GM23338 (cell line): ENCODE data around the gene S100A1. TPM values are rescaled to one million over a fixed set of nuclear protein-coding genes. Genes with fewer than 3 reads are reported as not detected.
A peak's percentile ranks its signal among the peaks of the same experiment; 100 is the strongest.

ENCODE experiments used
- ATAC-seq: fragments of 200-7000 bp; cut with Tn5 transposase; 3 replicates; pipeline ENCODE4 v1.9.1; 2020
- DNase-seq: peaks from one replicate; pipeline ENCODE4 v3.0.0-alpha.2; 2015; ENCODE audit warnings: low spot score
- H2AFZ ChIP-seq: fragments of 200-600 bp; sonication (generic); 2 replicates; pipeline ENCODE4 v1.8.0; 2016; ENCODE audit warnings: antibody characterized with exemption, mild to moderate bottlenecking, moderate library complexity
- H3F3A ChIP-seq: fragments of 200-600 bp; sonication (generic); replicated peaks from 2 replicates; pipeline ENCODE4 v1.8.0; 2017; ENCODE audit warnings: antibody characterized with exemption, mixed run types, low read depth
- H3K27ac ChIP-seq: fragments of 200-600 bp; sonication (generic); 2 replicates; pipeline ENCODE4 v1.6.1; 2016; ENCODE audit warnings: low read depth
- H3K27me3 ChIP-seq: fragments of 200-600 bp; sonication (generic); 2 replicates; pipeline ENCODE4 v1.8.0; 2016; ENCODE audit warnings: mild to moderate bottlenecking, mixed run types, moderate library complexity; ENCODE audit not compliant: insufficient read depth
- H3K36me3 ChIP-seq: fragments of 200-600 bp; sonication (generic); 2 replicates; pipeline ENCODE4 v1.8.0; 2016; ENCODE audit warnings: mild to moderate bottlenecking; ENCODE audit not compliant: insufficient read depth
- H3K4me1 ChIP-seq: fragments of 200-600 bp; sonication (generic); 2 replicates; pipeline ENCODE4 v1.8.0; 2016; ENCODE audit warnings: mild to moderate bottlenecking, moderate library complexity; ENCODE audit not compliant: insufficient read depth
- H3K4me2 ChIP-seq: fragments of 200-600 bp; sonication (generic); 2 replicates; pipeline ENCODE4 v1.7.1; 2017; ENCODE audit warnings: mixed run types
- H3K4me3 ChIP-seq: fragments of 200-600 bp; sonication (generic); 2 replicates; pipeline ENCODE4 v1.6.1; 2016; ENCODE audit warnings: mixed run types
- H3K79me2 ChIP-seq: fragments of 200-600 bp; sonication (generic); replicated peaks from 2 replicates; pipeline ENCODE4 v1.8.0; 2017; ENCODE audit warnings: mild to moderate bottlenecking; ENCODE audit not compliant: insufficient read depth
- H3K9me2 ChIP-seq: fragments of 200-600 bp; sonication (generic); 2 replicates; pipeline ENCODE4 v1.8.0; 2017; ENCODE audit not compliant: insufficient read depth
- H4K20me1 ChIP-seq: fragments of 200-600 bp; sonication (generic); replicated peaks from 2 replicates; pipeline ENCODE4 v1.8.0; 2017; ENCODE audit warnings: mild to moderate bottlenecking; ENCODE audit not compliant: insufficient read depth
- H3K27ac Mint-ChIP-seq: 2 replicates; pipeline ENCODE4 v1.8.0; 2020; ENCODE audit warnings: inconsistent platforms, mild to moderate bottlenecking, moderate library complexity, mixed read lengths
- H3K27me3 Mint-ChIP-seq: 3 replicates; pipeline ENCODE4 v1.8.0; 2022; ENCODE audit warnings: low read depth, mild to moderate bottlenecking, moderate library complexity, mixed read lengths, inconsistent platforms; ENCODE audit not compliant: insufficient read depth, poor library complexity
- H3K36me3 Mint-ChIP-seq: 3 replicates; pipeline ENCODE4 v1.8.0; 2021; ENCODE audit warnings: low read depth, mild to moderate bottlenecking, inconsistent platforms, moderate library complexity, mixed read lengths
- H3K4me1 Mint-ChIP-seq: 3 replicates; pipeline ENCODE4 v1.8.0; 2020; ENCODE audit warnings: mild to moderate bottlenecking, inconsistent platforms, mixed read lengths
- H3K4me3 Mint-ChIP-seq: 3 replicates; pipeline ENCODE4 v1.8.0; 2021; ENCODE audit warnings: moderate library complexity, mild to moderate bottlenecking, inconsistent platforms, mixed read lengths
- H3K9me3 Mint-ChIP-seq: 3 replicates; pipeline ENCODE4 v1.8.0; 2020; ENCODE audit warnings: moderate library complexity, mild to moderate bottlenecking, inconsistent platforms, mixed read lengths
- CREB1 ChIP-seq: fragments of 250-450 bp; sonication (Bioruptor Pico); IDR thresholded peaks from 2 replicates; pipeline ENCODE4 v1.5.0; 2020; ENCODE audit warnings: low read depth, mild to moderate bottlenecking, moderate library complexity
- EZH2 ChIP-seq: fragments of 200-600 bp; sonication (generic); IDR thresholded peaks from one replicate; pipeline ENCODE4 v1.8.0; 2017; ENCODE audit warnings: antibody characterized with exemption, mild to moderate bottlenecking, low read depth; ENCODE audit not compliant: unreplicated experiment
- EZH2phosphoT487 ChIP-seq: fragments of 200-600 bp; sonication (generic); IDR thresholded peaks from one replicate; pipeline ENCODE4 v1.8.1; 2018; ENCODE audit warnings: antibody characterized with exemption; ENCODE audit not compliant: unreplicated experiment
- JUNB ChIP-seq: IDR thresholded peaks from one replicate; pipeline ENCODE4 v1.6.1; 2016; ENCODE audit warnings: antibody characterized with exemption; ENCODE audit not compliant: unreplicated experiment
- NANOG ChIP-seq: IDR thresholded peaks from 2 replicates; pipeline ENCODE4 v1.6.1; 2016; ENCODE audit warnings: antibody characterized with exemption, borderline replicate concordance
- POLR2AphosphoS5 ChIP-seq: IDR thresholded peaks from 2 replicates; pipeline ENCODE4 v1.6.1; 2016; ENCODE audit warnings: antibody characterized with exemption, low read depth
- STAT1 ChIP-seq: IDR thresholded peaks from one replicate; pipeline ENCODE4 v1.6.1; 2016; ENCODE audit warnings: antibody characterized with exemption; ENCODE audit not compliant: unreplicated experiment
- ZNF114 ChIP-seq: fragments of 250-450 bp; sonication (Bioruptor Pico); IDR thresholded peaks from 2 replicates; pipeline ENCODE4 v1.5.0; 2020; ENCODE audit warnings: mild to moderate bottlenecking, moderate library complexity
- ZNF331 ChIP-seq: fragments of 250-450 bp; sonication (Bioruptor Pico); IDR thresholded peaks from 2 replicates; pipeline ENCODE4 v1.5.0; 2020; ENCODE audit warnings: low read depth, mild to moderate bottlenecking, moderate library complexity
- polyA plus RNA-seq: library from polyadenylated mRNA; unstranded; fragments of >200 nt; fragmentation: Nextera tagmentation; extraction: Ambion mirVana; gene quantifications from 2 replicates; pipeline ENCODE4 v1.2.1, GENCODE V29; 2016
- total RNA-seq: library from RNA; depleted of rRNA; stranded (reverse); fragments of >200 nt; shearing (Covaris generic); gene quantifications from 2 replicates; pipeline ENCODE4 v1.2.3, GENCODE V29; 2014
- TF ChIP-seq, protein P1 (sequence below), 2 experiments: fragments of 200-600 bp in 1 of 2; sonication (generic) in 1 of 2; conservative IDR thresholded peaks; 2 replicates each; pipeline versions ENCODE4 v1.5.1 to v1.6.1; 2016 to 2017; ENCODE audit warnings: antibody characterized with exemption in 2 of 2, low read depth in 2 of 2, mild to moderate bottlenecking in 2 of 2, moderate library complexity in 1 of 2
- TF ChIP-seq, protein P2 (sequence below): fragments of 250-450 bp; sonication (Bioruptor Pico); IDR thresholded peaks from 2 replicates; pipeline ENCODE4 v1.5.0; 2020; ENCODE audit warnings: mild to moderate bottlenecking, moderate library complexity
- TF ChIP-seq, protein P3 (sequence below): IDR thresholded peaks from 2 replicates; pipeline ENCODE4 v1.6.1; 2016; ENCODE audit warnings: antibody characterized with exemption
- TF ChIP-seq, protein P4 (sequence below): IDR thresholded peaks from one replicate; pipeline ENCODE4 v1.6.1; 2018; ENCODE audit warnings: antibody characterized with exemption; ENCODE audit not compliant: unreplicated experiment

Gene S100A1
- total and polyA plus RNA-seq, 2 experiments from 2014 or later = 0.13 to 0.66 TPM

DNA sequence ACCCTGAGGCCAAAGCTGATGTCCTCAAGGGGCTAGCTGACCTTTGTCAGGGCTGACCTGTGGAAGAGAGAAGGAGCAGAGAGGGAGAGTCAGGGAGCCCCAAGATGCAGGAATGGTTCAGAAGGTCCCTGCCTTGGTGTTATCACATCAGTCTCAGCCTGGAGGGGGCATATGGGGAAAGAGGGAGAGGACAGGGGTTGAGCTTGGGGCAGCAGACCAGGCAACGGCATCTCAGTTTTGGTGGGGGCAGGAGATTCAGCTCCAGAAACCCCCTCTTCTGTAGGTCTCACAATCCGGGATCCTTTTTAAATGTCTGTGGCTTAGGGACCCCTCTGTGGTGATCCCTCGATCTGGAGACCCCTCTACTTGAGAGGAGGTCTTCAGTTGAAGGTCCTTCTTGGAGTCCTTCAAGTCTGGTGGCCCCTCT, 1.7 kb upstream of the S100A1 start:
- Histone ChIP-seq H3K27me3 (no peaks in the 10 kb centered on the region), H3K4me3 (peak overlapping the region; percentile 70), H2AFZ (no peak overlapping the region), H3K79me2 (no peaks in the 10 kb centered on the region), H3K27ac (no peak overlapping the region), H3K4me2 (peak overlapping the region; percentile 94), H3K36me3 (no peaks in the 10 kb centered on the region), H3K9me2 (0 out of 2 replicates have a peak, but pooled peaks cover 3% of the 10 kb centered on the region), H4K20me1 (no peaks in the 10 kb centered on the region), H3K4me1 (peaks cover 17% of the 10 kb centered on the region), H3F3A (0 out of 2 replicates have a peak, but pooled peaks cover 2% of the 10 kb centered on the region)
- H3K27me3 Mint-ChIP-seq = peaks cover 13% of the 10 kb centered on the region
- peak overlapping the region; percentile 82 for H3K4me3 Mint-ChIP-seq
- H3K27ac Mint-ChIP-seq = no peak overlapping the region
- peaks cover 27% of the 10 kb centered on the region for H3K36me3 Mint-ChIP-seq
- H3K9me3 Mint-ChIP-seq = no peaks in the 10 kb centered on the region
- peaks cover 50% of the 10 kb centered on the region for H3K4me1 Mint-ChIP-seq
- TF ChIP-seq EZH2phosphoT487 (no peak), NANOG (no peak), EZH2 (no peak), ZNF114 (CRISPR knock-in tag) (no peak), ZNF331 (CRISPR knock-in tag) (no peak), JUNB (no peak), CREB1 (no peak), POLR2AphosphoS5 (no peak), STAT1 (no peak)
- TF ChIP-seq, protein P1, sequence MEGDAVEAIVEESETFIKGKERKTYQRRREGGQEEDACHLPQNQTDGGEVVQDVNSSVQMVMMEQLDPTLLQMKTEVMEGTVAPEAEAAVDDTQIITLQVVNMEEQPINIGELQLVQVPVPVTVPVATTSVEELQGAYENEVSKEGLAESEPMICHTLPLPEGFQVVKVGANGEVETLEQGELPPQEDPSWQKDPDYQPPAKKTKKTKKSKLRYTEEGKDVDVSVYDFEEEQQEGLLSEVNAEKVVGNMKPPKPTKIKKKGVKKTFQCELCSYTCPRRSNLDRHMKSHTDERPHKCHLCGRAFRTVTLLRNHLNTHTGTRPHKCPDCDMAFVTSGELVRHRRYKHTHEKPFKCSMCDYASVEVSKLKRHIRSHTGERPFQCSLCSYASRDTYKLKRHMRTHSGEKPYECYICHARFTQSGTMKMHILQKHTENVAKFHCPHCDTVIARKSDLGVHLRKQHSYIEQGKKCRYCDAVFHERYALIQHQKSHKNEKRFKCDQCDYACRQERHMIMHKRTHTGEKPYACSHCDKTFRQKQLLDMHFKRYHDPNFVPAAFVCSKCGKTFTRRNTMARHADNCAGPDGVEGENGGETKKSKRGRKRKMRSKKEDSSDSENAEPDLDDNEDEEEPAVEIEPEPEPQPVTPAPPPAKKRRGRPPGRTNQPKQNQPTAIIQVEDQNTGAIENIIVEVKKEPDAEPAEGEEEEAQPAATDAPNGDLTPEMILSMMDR (conservative IDR thresholded peaks at IDR 0.05; ENCODE audit: low read depth in 2 of 2) = no peak
- TF ChIP-seq, protein P2, sequence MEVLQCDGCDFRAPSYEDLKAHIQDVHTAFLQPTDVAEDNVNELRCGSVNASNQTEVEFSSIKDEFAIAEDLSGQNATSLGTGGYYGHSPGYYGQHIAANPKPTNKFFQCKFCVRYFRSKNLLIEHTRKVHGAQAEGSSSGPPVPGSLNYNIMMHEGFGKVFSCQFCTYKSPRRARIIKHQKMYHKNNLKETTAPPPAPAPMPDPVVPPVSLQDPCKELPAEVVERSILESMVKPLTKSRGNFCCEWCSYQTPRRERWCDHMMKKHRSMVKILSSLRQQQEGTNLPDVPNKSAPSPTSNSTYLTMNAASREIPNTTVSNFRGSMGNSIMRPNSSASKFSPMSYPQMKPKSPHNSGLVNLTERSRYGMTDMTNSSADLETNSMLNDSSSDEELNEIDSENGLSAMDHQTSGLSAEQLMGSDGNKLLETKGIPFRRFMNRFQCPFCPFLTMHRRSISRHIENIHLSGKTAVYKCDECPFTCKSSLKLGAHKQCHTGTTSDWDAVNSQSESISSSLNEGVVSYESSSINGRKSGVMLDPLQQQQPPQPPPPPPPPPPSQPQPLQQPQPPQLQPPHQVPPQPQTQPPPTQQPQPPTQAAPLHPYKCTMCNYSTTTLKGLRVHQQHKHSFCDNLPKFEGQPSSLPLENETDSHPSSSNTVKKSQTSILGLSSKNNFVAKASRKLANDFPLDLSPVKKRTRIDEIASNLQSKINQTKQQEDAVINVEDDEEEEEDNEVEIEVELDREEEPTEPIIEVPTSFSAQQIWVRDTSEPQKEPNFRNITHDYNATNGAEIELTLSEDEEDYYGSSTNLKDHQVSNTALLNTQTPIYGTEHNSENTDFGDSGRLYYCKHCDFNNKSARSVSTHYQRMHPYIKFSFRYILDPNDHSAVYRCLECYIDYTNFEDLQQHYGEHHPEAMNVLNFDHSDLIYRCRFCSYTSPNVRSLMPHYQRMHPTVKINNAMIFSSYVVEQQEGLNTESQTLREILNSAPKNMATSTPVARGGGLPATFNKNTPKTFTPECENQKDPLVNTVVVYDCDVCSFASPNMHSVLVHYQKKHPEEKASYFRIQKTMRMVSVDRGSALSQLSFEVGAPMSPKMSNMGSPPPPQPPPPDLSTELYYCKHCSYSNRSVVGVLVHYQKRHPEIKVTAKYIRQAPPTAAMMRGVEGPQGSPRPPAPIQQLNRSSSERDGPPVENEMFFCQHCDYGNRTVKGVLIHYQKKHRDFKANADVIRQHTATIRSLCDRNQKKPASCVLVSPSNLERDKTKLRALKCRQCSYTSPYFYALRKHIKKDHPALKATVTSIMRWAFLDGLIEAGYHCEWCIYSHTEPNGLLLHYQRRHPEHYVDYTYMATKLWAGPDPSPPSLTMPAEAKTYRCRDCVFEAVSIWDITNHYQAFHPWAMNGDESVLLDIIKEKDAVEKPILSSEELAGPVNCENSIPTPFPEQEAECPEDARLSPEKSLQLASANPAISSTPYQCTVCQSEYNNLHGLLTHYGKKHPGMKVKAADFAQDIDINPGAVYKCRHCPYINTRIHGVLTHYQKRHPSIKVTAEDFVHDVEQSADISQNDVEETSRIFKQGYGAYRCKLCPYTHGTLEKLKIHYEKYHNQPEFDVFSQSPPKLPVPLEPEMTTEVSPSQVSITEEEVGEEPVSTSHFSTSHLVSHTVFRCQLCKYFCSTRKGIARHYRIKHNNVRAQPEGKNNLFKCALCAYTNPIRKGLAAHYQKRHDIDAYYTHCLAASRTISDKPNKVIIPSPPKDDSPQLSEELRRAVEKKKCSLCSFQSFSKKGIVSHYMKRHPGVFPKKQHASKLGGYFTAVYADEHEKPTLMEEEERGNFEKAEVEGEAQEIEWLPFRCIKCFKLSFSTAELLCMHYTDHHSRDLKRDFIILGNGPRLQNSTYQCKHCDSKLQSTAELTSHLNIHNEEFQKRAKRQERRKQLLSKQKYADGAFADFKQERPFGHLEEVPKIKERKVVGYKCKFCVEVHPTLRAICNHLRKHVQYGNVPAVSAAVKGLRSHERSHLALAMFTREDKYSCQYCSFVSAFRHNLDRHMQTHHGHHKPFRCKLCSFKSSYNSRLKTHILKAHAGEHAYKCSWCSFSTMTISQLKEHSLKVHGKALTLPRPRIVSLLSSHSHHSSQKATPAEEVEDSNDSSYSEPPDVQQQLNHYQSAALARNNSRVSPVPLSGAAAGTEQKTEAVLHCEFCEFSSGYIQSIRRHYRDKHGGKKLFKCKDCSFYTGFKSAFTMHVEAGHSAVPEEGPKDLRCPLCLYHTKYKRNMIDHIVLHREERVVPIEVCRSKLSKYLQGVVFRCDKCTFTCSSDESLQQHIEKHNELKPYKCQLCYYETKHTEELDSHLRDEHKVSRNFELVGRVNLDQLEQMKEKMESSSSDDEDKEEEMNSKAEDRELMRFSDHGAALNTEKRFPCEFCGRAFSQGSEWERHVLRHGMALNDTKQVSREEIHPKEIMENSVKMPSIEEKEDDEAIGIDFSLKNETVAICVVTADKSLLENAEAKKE (CRISPR knock-in tag) = no peak
- TF ChIP-seq, protein P3, sequence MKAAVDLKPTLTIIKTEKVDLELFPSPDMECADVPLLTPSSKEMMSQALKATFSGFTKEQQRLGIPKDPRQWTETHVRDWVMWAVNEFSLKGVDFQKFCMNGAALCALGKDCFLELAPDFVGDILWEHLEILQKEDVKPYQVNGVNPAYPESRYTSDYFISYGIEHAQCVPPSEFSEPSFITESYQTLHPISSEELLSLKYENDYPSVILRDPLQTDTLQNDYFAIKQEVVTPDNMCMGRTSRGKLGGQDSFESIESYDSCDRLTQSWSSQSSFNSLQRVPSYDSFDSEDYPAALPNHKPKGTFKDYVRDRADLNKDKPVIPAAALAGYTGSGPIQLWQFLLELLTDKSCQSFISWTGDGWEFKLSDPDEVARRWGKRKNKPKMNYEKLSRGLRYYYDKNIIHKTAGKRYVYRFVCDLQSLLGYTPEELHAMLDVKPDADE = no peak
- TF ChIP-seq, protein P4, sequence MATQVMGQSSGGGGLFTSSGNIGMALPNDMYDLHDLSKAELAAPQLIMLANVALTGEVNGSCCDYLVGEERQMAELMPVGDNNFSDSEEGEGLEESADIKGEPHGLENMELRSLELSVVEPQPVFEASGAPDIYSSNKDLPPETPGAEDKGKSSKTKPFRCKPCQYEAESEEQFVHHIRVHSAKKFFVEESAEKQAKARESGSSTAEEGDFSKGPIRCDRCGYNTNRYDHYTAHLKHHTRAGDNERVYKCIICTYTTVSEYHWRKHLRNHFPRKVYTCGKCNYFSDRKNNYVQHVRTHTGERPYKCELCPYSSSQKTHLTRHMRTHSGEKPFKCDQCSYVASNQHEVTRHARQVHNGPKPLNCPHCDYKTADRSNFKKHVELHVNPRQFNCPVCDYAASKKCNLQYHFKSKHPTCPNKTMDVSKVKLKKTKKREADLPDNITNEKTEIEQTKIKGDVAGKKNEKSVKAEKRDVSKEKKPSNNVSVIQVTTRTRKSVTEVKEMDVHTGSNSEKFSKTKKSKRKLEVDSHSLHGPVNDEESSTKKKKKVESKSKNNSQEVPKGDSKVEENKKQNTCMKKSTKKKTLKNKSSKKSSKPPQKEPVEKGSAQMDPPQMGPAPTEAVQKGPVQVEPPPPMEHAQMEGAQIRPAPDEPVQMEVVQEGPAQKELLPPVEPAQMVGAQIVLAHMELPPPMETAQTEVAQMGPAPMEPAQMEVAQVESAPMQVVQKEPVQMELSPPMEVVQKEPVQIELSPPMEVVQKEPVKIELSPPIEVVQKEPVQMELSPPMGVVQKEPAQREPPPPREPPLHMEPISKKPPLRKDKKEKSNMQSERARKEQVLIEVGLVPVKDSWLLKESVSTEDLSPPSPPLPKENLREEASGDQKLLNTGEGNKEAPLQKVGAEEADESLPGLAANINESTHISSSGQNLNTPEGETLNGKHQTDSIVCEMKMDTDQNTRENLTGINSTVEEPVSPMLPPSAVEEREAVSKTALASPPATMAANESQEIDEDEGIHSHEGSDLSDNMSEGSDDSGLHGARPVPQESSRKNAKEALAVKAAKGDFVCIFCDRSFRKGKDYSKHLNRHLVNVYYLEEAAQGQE = no peak
- ATAC-seq = no peak
- no peak for DNase-seq
